Left lobe of liver (tissue), 2 donors: ENCODE results near the gene BCKDHB. TPM values are rescaled to one million over a fixed set of nuclear protein-coding genes. Genes with fewer than 3 reads are reported as not detected.

Experiments used
- ATAC-seq: fragments of 200-7000 bp; cut with Tn5 transposase; one replicate; pipeline ENCODE4 v1.9.1; 2020; ENCODE audit warnings: mild to moderate bottlenecking, moderate library complexity
- DNase-seq: peaks from one replicate; pipeline ENCODE4 v3.0.0-alpha.2; 2020; ENCODE audit warnings: low spot score
- total RNA-seq: library from RNA; stranded (reverse); gene quantifications from one replicate; pipeline ENCODE4 v1.2.1, GENCODE V29; 2021
- donor health status: DM: no; HTN: no; CAD: no; lungs with moderate emphysema.
- donor health status: DM: no; HTN: yes; CAD: no.

The BCKDHB gene
- total RNA-seq, 1 donor from 2014 or later = 64.9 TPM

- no peak for ATAC-seq
Observed at GRCh38 chr6:80363501-80364122, 257.1 kb downstream of the BCKDHB start.

GRCh38 chr6:80364149-80364548 is 257.7 kb downstream of the BCKDHB start:
- DNase-seq = no peak
- no peak for ATAC-seq

More at GRCh38 chr6:80363501-80364122, 257.1 kb downstream of the BCKDHB start:
- DNase-seq = no peak

- DNase-seq (no peak), ATAC-seq (no peak)
Observed at GRCh38 chr6:80366051-80366450, 259.6 kb downstream of the BCKDHB start.

- DNase-seq (no peak), ATAC-seq (no peak)
Observed at GRCh38 chr6:80366714-80367113, 260.2 kb downstream of the BCKDHB start.

- ATAC-seq = no peak
- no peak for DNase-seq
Observed at GRCh38 chr6:80376411-80376810, 269.9 kb downstream of the BCKDHB start.

GRCh38 chr6:80380566-80380965 is 274.1 kb downstream of the BCKDHB start:
- no peak for ATAC-seq
- no peak for DNase-seq

GRCh38 chr6:80382811-80383210 is 276.3 kb downstream of the BCKDHB start:
- DNase-seq = no peak

GRCh38 chr6:80388507-80388906 is 282.0 kb downstream of the BCKDHB start:
- no peak for ATAC-seq
- no peak for DNase-seq

More at GRCh38 chr6:80382811-80383210, 276.3 kb downstream of the BCKDHB start:
- ATAC-seq = no peak

Other genes with a start within 250 kb of the BCKDHB start
- gene ELOVL4, start 159.1 kb upstream of the BCKDHB start, total RNA-seq = not detected
- 0.28 TPM for gene TTK, start 102.0 kb upstream of the BCKDHB start, total RNA-seq